ENCODE measurements around the gene ATP5F1A.
"Not testable (repeated sequence)": the region's sequence is repeated elsewhere in the genome, so short reads cannot be mapped to it uniquely, and the experiment has no call there.

The ATP5F1A gene

DNA sequence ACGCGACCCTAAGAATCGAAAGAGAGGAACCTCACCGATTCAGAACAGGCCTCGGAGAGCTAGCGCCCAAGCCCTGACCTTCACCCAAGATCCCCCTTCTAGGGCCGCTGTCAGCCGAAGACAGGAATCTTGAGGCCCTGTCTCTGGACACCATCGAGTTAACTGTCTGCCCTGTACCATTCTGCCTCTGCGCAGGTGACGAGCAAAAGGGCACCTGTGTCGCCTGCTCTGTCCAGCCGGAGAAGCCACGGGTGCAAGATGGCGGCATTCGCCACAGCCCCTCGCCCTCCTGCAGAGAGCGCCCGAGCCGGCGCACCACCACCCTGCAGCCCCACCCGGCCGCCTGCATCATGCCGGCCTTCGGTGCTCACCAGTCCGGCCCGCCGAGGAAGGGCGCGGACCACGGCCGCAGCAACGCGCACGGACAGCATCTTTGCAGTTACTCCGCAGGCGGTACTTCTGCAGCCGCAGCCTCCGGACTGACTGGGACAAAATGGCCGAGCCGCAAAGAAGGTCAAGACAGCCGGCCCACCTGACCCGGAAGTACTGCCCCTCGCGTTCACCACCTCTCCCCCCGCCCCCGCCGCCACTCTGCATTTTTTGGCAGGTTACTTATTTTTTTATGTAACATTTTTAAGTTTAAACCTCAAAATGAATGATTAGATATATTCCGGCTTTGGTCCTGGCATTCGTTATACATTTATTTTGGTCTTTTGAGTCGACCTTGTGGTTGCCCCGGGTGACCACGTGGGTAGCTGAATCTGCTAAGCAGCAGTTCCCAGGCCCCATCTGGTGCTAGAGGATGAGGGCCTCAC lies at the start of gene ATP5F1A:
Gene ATP5F1A (minus strand): TSS at position 496 of the 815 bp plus-strand sequence. CDS start 65 bp downstream, at position 431.
- peak; percentile 71 for DNase-seq

DNA sequence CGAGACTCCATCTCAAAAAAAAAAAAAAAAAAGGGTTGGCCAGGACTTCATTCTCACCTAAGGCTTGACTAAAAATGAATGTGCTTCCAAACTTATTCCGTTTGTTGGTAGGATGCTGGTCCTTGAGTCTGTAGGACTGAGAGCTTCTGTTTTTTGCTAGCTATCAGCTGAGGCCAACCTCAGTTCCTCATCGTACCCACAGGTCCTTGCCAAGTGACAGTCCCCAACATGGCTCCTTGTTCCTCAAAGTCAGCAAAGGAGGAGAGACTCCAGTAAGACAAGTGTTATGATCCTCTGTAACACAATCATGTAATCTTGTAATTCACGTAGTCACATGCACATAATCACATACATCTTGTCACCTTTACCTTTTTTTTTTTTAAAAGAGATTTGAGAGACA lies 43.1 kb upstream of the ATP5F1A start:
- DNase-seq = no peak

- DNase-seq = no peak
Observed at GRCh38 chr18:46140173-46140572, 42.1 kb upstream of the ATP5F1A start.

DNA sequence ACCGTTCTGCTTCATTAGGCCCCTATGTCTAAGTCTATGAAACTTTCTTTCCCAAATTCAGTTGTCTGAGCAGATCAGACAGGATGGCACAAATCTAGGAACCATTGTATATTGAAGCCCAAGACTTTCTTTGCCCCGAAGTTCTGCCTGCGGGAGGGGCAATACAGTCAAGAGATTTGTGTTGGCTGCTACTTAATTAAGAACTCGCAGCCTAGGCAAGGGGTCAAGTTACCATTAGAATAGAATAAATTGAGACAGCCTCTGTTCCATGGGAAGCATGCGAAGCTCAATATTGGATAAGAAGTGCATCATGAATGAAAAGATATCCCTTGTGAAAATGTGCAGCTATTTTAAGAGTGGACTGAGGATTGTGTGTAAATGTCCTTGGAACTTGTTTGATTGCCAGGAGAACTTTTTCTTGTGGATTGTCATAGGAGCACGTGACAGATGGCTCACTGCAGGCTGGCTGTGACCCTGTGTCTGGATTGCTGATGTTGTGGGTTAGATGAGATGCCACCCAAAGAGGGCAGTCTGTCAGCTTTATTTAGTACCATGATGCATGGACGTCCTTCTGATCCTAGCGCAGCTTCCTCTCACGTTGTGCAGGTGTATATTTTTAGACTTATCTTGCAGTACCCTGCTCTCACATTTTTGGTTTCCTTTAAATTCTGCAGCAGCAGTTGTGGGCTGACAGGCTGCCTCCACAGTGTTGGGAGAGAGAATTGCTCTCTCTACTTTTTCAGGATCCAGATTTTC lies 37.0 kb upstream of the ATP5F1A start:
- DNase-seq = no peak

DNA sequence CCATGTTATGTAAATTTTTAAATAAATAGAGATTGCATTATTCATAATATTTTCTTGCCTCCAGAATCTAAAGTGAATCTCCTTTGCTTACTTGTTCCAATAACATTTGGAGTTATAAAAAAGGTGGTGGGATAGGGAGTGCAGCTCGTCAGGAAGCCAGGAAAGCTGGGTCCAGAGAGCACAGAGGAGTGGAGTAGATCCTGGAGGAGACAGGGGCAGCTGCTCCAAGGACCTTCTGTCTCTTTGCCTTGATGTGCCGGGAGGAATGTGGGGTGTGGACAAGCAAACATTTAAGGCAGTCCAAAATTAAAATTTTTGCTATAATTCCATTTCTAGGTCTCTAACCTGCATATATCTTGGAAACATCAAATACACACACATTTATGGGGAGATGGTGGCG lies 35.4 kb upstream of the ATP5F1A start:
- no peak for DNase-seq

GRCh38 chr18:46130549-46130948 lies 32.5 kb upstream of the ATP5F1A start:
- DNase-seq = not testable (repeated sequence)

DNA sequence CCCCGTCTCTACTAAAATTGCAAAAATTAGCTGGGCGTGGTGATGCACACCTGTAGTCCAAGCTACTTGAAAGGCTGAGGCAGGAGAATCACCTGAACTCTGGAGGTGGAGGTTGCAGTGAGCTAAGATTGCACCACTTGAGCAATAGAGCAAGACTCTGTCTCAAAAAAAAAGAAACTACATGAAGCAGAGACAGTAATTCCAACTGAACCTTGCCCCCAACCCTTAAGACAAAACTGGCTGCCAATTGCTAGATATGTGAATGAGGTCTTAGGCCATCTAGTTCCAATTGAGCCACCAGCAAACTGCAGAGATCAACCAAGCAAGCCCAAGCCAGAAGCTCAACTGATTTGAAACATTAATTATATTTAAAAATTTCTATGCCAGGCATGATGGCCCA lies 32.0 kb upstream of the ATP5F1A start:
- no peak for DNase-seq

DNA sequence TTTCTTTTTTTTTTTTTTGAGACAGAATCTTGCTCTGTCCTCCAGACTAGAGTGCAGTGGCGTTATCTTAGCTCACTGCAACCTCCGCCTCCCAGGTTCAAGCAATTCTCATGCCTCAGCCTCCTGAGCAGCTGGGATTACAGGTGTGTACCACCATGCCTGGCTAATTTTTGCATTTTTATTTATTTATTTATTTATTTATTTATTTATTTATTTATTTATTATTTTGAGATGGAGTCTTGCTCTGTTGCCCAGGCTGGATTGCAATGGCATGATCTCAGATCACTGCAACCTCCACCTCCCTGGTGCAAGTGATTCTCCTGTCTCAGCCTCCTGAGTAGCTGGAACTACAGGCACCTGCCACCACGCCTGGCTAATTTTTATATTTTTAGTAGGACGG lies 28.5 kb upstream of the ATP5F1A start:
- not testable (repeated sequence) for DNase-seq

- DNase-seq = no peak
Observed at GRCh38 chr18:46113751-46114150, 15.7 kb upstream of the ATP5F1A start.

- DNase-seq = no peak
Observed at GRCh38 chr18:46110406-46110805, 12.3 kb upstream of the ATP5F1A start.

DNA sequence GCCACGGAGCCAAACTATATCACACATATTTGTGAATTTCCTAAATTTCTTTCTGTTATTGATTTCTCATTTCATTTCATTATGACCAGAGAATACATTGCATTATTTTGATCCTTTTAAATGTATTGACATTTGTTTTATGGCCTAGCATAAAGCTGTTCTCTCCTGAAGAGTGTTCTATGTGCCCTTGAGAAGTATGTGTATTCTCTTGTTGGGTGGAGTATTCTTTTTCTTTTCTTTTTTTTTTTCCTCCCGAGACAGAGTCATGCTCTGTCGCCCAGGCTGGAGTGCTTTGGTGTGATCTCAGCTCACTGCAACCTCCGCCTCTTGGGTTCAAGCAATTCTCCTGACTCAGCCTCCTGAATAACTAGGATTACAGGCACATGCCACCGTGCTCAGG lies 11.3 kb upstream of the ATP5F1A start:
- DNase-seq = no peak

DNA sequence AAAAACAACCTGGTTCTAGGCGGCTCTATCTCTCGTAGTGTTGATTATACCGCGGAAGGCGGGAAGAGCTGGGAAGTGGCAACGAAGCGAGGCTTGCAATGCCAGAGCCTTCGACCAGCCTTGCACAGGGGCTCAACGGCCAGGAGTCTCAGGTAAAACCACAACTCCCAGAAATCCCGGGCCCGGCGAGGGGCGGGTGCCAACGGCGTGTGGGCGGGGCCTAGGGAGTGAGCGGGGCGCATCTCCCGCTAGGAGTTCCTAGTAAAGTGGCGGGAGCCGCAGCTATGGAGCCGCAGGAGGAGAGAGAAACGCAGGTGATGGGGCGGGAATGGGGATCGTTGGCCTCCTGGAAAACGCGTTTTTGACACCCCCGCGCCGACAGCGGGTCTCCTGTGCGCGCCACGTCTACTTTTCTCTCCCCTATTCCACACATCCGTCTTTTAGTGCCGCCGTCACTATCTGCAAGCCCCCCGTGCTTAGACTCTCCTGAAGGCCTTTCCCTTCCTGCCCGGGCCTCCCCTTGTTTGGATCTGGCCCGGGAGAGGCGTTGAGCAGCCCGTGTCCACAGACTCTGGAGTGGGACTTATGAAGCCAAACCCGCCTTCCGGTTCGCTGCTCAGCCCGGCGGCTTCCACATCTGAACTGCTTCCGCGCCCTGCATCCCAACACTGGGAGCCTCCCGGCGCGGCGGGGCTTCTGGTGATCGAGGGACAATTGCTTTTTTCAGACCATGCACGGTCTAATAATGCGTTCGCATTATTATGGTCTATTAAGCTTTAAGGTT lies 6.2 kb upstream of the ATP5F1A start, which contains the start of gene HAUS1:
Gene HAUS1 (plus strand): TSS at position 258 of the 784 bp plus-strand sequence. CDS start 27 bp downstream, at position 285.
- DNase-seq = peak; percentile 83

DNA sequence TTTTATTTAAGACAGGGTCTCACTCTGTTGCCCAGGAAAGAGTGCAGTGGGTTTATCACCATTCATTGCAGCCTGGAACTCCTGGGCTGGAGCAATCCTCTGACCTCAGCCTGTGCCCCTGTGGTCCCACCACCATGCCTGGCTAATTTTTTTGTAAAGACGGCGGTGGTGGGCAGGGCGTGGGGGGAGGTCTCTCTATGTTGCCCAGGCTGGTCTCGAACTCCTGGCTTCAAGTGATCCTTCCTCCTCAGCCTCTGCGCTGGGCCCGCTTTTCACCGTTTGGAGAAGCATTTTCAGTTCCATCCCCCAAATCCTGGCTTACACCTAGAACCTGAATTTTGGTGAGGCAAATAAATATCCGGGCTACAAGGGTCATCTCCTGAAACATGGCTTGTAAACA lies 1.4 kb upstream of the ATP5F1A start:
- no peak for DNase-seq

GRCh38 chr18:46098616-46098933 lies 479 bp upstream of the ATP5F1A start:
- DNase-seq = no peak

DNA sequence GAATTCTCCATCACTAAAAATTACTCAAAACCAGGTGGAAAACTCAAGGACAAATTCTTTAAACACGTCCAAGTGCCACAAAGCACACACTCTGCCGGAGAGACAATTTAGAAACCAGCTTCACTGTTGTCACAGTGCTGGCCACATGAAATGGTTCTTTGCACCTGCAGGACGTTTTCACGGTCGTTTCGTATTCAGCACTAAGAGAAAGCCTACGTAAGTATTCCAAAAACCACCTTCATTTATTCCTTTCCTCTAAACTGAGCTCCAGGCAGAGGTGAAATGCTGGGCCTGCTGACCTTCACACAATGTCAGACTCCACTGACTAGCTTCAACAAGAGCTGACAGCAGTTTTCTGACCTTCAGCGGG lies 680 bp downstream of the ATP5F1A start:
- no peak for DNase-seq

DNA sequence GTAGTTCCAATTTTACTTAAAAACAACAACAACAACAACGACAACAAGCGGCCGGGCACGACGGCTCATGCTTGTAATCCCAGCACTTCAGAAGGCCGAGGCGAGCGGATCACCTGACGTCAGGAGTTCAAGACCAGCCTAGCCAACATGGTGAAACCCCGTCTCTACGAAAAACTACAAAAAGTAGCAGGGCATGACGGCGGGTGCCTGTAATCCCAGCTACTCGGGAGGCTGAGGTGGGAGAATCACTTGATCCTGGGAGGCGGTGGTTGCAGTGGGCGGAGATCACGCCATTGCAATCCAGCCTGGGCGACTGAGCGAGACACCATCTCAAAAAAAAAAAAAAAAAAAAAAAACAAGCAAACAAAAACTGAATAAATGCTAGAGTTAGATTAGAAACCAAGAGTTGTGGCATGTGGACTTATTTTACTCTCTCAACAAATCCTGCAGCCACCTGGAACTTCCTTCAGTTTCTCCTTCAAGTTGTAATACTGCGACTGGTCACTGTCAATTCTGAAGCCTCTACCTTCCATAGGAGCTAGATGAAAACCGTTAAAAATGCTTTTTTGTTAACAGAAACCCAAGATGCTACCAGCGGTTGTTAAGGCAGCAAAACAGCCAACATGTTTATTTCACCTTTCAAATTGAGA lies 1.3 kb downstream of the ATP5F1A start:
- no peak for DNase-seq

DNA sequence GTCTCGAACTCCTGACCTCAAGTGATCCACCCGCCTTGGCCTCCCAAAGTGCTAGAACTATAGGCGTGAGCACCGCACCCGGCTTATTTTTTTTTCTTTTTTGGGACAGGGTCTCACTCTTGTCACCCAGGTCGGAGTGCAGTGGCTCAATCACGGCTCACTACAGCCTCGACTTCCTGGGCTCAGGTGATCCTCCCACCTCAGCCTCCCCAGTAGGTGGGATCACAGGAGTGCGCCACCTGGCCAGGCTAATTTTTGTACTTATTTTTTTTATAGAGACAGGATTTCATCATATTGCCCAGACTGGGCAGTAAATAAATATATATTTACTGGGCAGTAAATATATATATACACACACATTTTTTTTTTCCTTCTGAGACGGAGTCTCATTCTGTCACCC lies 2.6 kb downstream of the ATP5F1A start:
- DNase-seq = no peak

- DNase-seq = not testable (repeated sequence)
Observed at GRCh38 chr18:46088501-46088900, 9.6 kb downstream of the ATP5F1A start.

- DNase-seq = no peak
Observed at GRCh38 chr18:46084431-46084830, 13.7 kb downstream of the ATP5F1A start.

DNA sequence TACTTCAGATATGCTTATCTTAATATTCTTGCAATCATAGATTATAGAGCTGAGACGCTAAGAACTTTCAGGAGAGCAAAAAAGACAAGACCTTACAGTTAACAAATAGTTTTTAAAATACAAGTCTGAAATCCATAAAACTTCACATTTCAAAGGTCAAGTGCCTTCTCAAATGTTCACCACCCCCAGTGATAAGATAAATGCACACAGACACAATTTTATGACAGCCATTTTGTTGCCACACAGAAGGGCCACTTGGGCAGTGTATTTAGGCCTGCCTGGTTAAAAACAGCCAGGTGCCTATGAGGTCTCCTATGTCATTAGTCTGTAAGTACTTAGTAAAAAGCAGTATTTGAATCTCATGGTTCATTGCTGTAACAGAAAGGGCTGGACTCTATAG lies 17.9 kb downstream of the ATP5F1A start:
- no peak for DNase-seq

DNA sequence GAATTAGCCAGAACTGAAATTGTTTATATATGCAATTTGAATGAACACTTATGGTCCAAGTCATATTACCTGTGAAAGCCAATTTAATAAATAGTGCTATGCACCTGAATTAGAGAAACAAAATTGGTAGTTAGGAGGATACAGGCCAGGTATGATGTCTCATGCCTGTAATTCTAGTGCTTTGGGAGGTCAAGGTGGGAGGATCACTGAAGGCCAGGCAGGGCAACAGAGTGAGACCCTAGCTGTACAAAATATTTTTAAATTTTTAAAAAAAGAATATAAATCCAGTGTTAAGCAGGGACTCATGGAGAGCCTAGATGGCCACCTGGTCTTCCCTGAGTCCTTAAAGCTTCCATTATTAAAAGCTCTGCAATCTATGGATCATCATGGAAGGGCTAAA lies 18.8 kb downstream of the ATP5F1A start:
- no peak for DNase-seq

- DNase-seq = no peak
Observed at GRCh38 chr18:46073474-46074331, 24.4 kb downstream of the ATP5F1A start.

Measured in 8988T (cell line).